HG02840 (cell line): ENCODE data around the gene TICAM2.

Source experiments
- ATAC-seq: cut with Tn5 transposase; IDR thresholded peaks from one replicate; pipeline ENCODE4 v1.9.1; 2021; ENCODE audit warnings: mild to moderate bottlenecking, moderate library complexity, moderate number of reproducible peaks; ENCODE audit not compliant: unreplicated experiment, low FRiP score

Gene TICAM2

GRCh38 chr5:115542651-115543364 is 59.5 kb downstream of the TICAM2 start:
- ATAC-seq: no peak

GRCh38 chr5:115542086-115542485 is 60.2 kb downstream of the TICAM2 start:
- ATAC-seq: no peak

GRCh38 chr5:115541611-115542010 is 60.7 kb downstream of the TICAM2 start:
- no peak for ATAC-seq

GRCh38 chr5:115535479-115536035 is 66.7 kb downstream of the TICAM2 start:
- no peak for ATAC-seq

- no peak for ATAC-seq
Observed at GRCh38 chr5:115532517-115532916, 69.8 kb downstream of the TICAM2 start.

GRCh38 chr5:115531787-115532367 is 70.4 kb downstream of the TICAM2 start:
- ATAC-seq: no peak

GRCh38 chr5:115531380-115531779 is 70.9 kb downstream of the TICAM2 start:
- ATAC-seq: no peak

- no peak for ATAC-seq
Observed at GRCh38 chr5:115530426-115530825, 71.9 kb downstream of the TICAM2 start.
